Peyer's patch (tissue), 4 donors: ENCODE results near the gene RNASEH2B. TPM values are rescaled to one million over a fixed set of nuclear protein-coding genes. Genes with fewer than 3 reads are reported as not detected.

Experiments
- DNase-seq, 3 donors: peaks; one replicate each; pipeline ENCODE4 v3.0.0-alpha.2; 2017 to 2019
- H3K27ac ChIP-seq, 4 donors: fragments of 200-600 bp; sonication (generic); one replicate each; pipeline ENCODE4 v1.5.1; 2016 to 2019
- H3K27me3 ChIP-seq, 2 donors: fragments of 200-600 bp; sonication (generic); one replicate each; pipeline ENCODE4 v1.5.1; 2019
- H3K36me3 ChIP-seq, 3 donors: fragments of 200-600 bp; sonication (generic); one replicate each; pipeline ENCODE4 v1.5.1; 2016 to 2019
- H3K4me1 ChIP-seq, 4 donors: fragments of 200-600 bp; sonication (generic); one replicate each; pipeline ENCODE4 v1.5.1; 2016 to 2019
- H3K4me3 ChIP-seq, 4 donors: fragments of 200-600 bp; sonication (generic); 1 replicate in 3 of 4; 2 replicates in 1 of 4; pipeline ENCODE4 v1.5.1; 2016 to 2019; ENCODE audit warnings: mild to moderate bottlenecking in 1 of 4
- H3K9me3 ChIP-seq, 4 donors: fragments of 200-600 bp; sonication (generic); one replicate each; pipeline ENCODE4 v1.5.1; 2016 to 2019; ENCODE audit warnings: mild to moderate bottlenecking in 1 of 4
- CTCF ChIP-seq, 6 experiments: fragments of 450-650 bp in 4 of 6; fragments of 200-600 bp in 2 of 6; sonication (generic) in 1 of 6; IDR thresholded peaks; one replicate each; pipeline ENCODE4 v1.5.1; 2017 to 2019; ENCODE audit warnings: antibody characterized with exemption in 6 of 6, mild to moderate bottlenecking in 3 of 6, moderate library complexity in 1 of 6
- POLR2A ChIP-seq, 2 donors: fragments of 450-650 bp; IDR thresholded peaks; one replicate each; pipeline ENCODE4 v1.5.1; 2017; ENCODE audit warnings: antibody characterized with exemption in 2 of 2, mild to moderate bottlenecking in 2 of 2, moderate library complexity in 2 of 2
- total RNA-seq, 4 donors: library from RNA; depleted of rRNA; stranded (reverse); fragments of >200 nt; gene quantifications; one replicate each; pipeline ENCODE4 v1.1.0, GENCODE V29; 2016

The RNASEH2B gene
- total RNA-seq, 4 donors from 2014 or later, result 20.0 to 88.3 (median 28.2) TPM

- H3K4me3 ChIP-seq, result no peak overlapping the region
- H3K27me3 ChIP-seq, result no peaks in the 10 kb centered on the region
- DNase-seq, result no peak
- H3K4me1 ChIP-seq, result no peaks in the 10 kb centered on the region
- peak overlapping the region in 3 of 4 donors; percentile 35 to 65 (median 43) for H3K27ac ChIP-seq
- H3K9me3 ChIP-seq, result no peaks in the 10 kb centered on the region
- H3K36me3 ChIP-seq, result no peaks in the 10 kb centered on the region
- TF ChIP-seq POLR2A (IDR thresholded peaks at IDR 0.05), result no peak
- no peak for TF ChIP-seq CTCF (IDR thresholded peaks at IDR 0.05)
Observed at GRCh38 chr13:51005566-51005965, 96.0 kb downstream of the RNASEH2B start.

Other genes with a start within 250 kb of the RNASEH2B start
- 1 to 10 TPM in 1 of 4 donors, not detected in 3; 1.2 TPM for gene DLEU7, start 66.1 kb upstream of the RNASEH2B start, total RNA-seq
- not detected for gene C13orf42, start 201.5 kb downstream of the RNASEH2B start, total RNA-seq